Measurements from ENCODE around the gene LETM1. TPM values are rescaled to one million over a fixed set of nuclear protein-coding genes. Genes with fewer than 3 reads are reported as not detected.

Gene LETM1
- total RNA-seq (2021; ENCODE audit: unreplicated experiment) = 67.3 TPM
- 25.9 and 36.3 TPM in 2 replicates for polyA plus RNA-seq (2012)
- Bru-seq, nascent RNA = percentile 68 among the genes with signal in this experiment
- BruChase-seq, experiment 1, labeled RNA remaining after a 6-hour chase = percentile 89 among the genes with signal in this experiment
- BruChase-seq, experiment 2, labeled RNA remaining after a 2-hour chase = percentile 79 among the genes with signal in this experiment
- long read RNA-seq, full-length matches to known transcripts = 146 of 261 reads
- long read RNA-seq, partial matches to known transcripts = 53 of 261 reads
- long read RNA-seq, other reads (novel, unspliced or antisense) = 62 of 261 reads

DNA sequence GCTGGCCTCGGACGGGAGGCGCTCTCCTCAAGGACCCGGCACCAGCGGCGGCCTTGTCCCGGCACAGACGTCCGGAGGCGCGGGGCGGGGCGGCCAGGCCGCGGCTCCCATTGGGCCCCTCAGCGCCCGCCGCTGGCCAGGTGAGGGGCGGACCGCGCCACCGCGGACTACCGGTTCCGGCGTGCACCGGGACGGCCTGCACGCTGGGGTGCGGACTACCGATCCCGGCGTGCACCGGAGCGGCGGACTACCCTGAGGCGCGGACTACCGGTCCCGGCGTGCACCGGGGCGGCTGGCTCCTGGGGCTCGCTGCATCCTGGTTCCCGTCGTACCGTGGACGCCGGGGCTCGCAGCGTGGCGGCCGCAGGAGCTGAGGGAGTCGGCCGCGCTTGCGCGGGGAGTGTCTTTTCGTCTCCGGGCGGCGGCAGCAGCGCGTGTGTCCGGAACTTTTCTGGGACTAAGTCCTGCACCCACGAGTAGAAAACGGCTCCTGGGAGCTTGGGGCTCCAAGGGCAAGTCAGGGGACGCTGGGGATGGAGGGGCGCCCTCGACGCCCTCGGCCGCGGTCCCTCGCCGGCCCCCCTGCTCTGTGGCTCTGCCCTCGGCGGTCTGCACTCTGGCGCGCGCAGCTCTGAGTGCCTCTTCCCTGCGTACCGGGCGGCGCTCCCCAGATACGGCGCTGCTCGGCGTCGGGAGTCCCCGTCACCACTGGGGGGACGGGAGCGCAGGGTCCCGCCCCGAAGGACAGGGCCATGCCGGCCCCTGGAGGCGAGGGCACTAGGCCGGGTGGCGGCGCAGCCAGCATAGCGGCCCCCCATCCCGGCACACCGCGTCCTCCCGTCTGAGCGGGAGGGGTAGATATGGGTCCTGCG lies at the start of gene LETM1:
Gene LETM1, minus strand, starts transcription at position 86 of the 872 bp plus-strand sequence. CDS start 206 bp downstream, outside the sequence.
- H3K27ac ChIP-seq (ENCODE audit: low read depth, low read length) = peak within 1 kb of the TSS; percentile 96
- peaks cover 11% of the 10 kb centered on the region; the same call in 1 of the 2 replicates for H4K20me1 ChIP-seq (ENCODE audit: insufficient read depth)
- BruUV-seq (replicated peaks) = TSS peak; percentile 57
- H3K9me2 ChIP-seq (ENCODE audit: insufficient read depth) = no peaks in the 10 kb centered on the region
- H2AFZ ChIP-seq (ENCODE audit: low read depth, low read length, poor library complexity, severe bottlenecking) = no peak within 1 kb of the TSS
- H3K79me2 ChIP-seq (ENCODE audit: insufficient read depth, low read length) = peaks cover 62% of the 10 kb centered on the region
- peaks cover 29 to 42% of the 10 kb centered on the region in 2 experiments for H3K4me1 ChIP-seq (ENCODE audit: control insufficient read depth in 1 of 2, insufficient read depth in 2 of 2, low read length in 2 of 2)
- peak within 1 kb of the TSS; percentile 76 to 91 for H3K4me3 ChIP-seq (replicated peaks in 1 of 2; ENCODE audit: low read depth in 1 of 2, low read length in 2 of 2)
- intact Hi-C loops (cut with micrococcal nuclease) = no loop called here
- ATAC-seq (peak; percentile 92), DNase-seq (ENCODE audit: low read depth, low spot score) (peak; percentile 85)
- peak within 1 kb of the TSS; percentile 94 for H3K4me2 ChIP-seq (ENCODE audit: low read length)
- peaks cover 0 to 9% of the 10 kb centered on the region in 2 experiments; a peak in 1 of 4 replicates for H3K36me3 ChIP-seq (ENCODE audit: control insufficient read depth in 1 of 2, insufficient read depth in 2 of 2, low read length in 2 of 2)
- POLR2A ChIA-PET = interaction anchor here (0.6 to 1.8 kb wide), 2 partner anchors 14 to 53 kb away, joined by 3 to 4 read pairs; no protein-coding TSS in a partner anchor
- H3K27me3 ChIP-seq (ENCODE audit: insufficient read depth, low read length) = no peaks in the 10 kb centered on the region
- RAD21 ChIA-PET (ENCODE audit: low non-redundant PET in 1 of 2, low total read pairs in 2 of 2, uncharacterized antibody in 2 of 2, unreplicated experiment in 2 of 2) = no interaction called here
- peak within 1 kb of the TSS; percentile 94 for H3K9ac ChIP-seq (ENCODE audit: low read length)
- CTCF ChIA-PET = interaction anchor here (0.6 to 1.6 kb wide), 2 partner anchors 12 to 89 kb away, joined by 3 read pairs; no protein-coding TSS in a partner anchor
- H3K9me3 ChIP-seq (ENCODE audit: control insufficient read depth in 1 of 2, insufficient read depth in 1 of 2, low read depth in 1 of 2, low read length in 2 of 2) = no peaks in the 10 kb centered on the region
- TF ChIP-seq ZFX (IDR thresholded peaks at IDR 0.05) (peak; percentile 86), YY1 (IDR thresholded peaks at IDR 0.05; ENCODE audit: extremely low read depth, insufficient replicate concordance, low read depth, low read length) (peak; percentile 74), ELF1 (IDR thresholded peaks at IDR 0.05; ENCODE audit: borderline replicate concordance, low read depth) (no peak), EGR1 (IDR thresholded peaks at IDR 0.05; ENCODE audit: low read depth) (no peak), TCF7L2 (IDR thresholded peaks at IDR 0.05; ENCODE audit: borderline replicate concordance, extremely low read depth, insufficient read depth, insufficient read length) (peak; percentile 44), EZH2 (IDR thresholded peaks at IDR 0.05) (no peak), SRF (IDR thresholded peaks at IDR 0.05; ENCODE audit: low read depth) (no peak), RAD21 (IDR thresholded peaks at IDR 0.05; ENCODE audit: low read depth) (no peak), EZH2phosphoT487 (IDR thresholded peaks at IDR 0.05; ENCODE audit: borderline replicate concordance) (no peak), CEBPB (IDR thresholded peaks at IDR 0.05; ENCODE audit: low read depth) (no peak), ZNF274 (IDR thresholded peaks at IDR 0.05; ENCODE audit: low read depth, low read length) (no peak), SIN3A (IDR thresholded peaks at IDR 0.05; ENCODE audit: low read depth) (no peak), POLR2AphosphoS5 (IDR thresholded peaks at IDR 0.05; ENCODE audit: low read depth, low read length) (peak; percentile 90), POLR2A (IDR thresholded peaks at IDR 0.05; ENCODE audit: borderline replicate concordance, extremely low read depth, insufficient read depth, insufficient read length) (peak; percentile 73), CBX3 (IDR thresholded peaks at IDR 0.05; ENCODE audit: low read depth) (no peak), SP1 (IDR thresholded peaks at IDR 0.05; ENCODE audit: low read depth) (no peak)
- TF ChIP-seq, protein P1, sequence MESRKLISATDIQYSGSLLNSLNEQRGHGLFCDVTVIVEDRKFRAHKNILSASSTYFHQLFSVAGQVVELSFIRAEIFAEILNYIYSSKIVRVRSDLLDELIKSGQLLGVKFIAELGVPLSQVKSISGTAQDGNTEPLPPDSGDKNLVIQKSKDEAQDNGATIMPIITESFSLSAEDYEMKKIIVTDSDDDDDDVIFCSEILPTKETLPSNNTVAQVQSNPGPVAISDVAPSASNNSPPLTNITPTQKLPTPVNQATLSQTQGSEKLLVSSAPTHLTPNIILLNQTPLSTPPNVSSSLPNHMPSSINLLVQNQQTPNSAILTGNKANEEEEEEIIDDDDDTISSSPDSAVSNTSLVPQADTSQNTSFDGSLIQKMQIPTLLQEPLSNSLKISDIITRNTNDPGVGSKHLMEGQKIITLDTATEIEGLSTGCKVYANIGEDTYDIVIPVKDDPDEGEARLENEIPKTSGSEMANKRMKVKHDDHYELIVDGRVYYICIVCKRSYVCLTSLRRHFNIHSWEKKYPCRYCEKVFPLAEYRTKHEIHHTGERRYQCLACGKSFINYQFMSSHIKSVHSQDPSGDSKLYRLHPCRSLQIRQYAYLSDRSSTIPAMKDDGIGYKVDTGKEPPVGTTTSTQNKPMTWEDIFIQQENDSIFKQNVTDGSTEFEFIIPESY (IDR thresholded peaks at IDR 0.05; ENCODE audit: extremely low read depth, insufficient replicate concordance, low read length) = no peak
- TF ChIP-seq, protein P2, sequence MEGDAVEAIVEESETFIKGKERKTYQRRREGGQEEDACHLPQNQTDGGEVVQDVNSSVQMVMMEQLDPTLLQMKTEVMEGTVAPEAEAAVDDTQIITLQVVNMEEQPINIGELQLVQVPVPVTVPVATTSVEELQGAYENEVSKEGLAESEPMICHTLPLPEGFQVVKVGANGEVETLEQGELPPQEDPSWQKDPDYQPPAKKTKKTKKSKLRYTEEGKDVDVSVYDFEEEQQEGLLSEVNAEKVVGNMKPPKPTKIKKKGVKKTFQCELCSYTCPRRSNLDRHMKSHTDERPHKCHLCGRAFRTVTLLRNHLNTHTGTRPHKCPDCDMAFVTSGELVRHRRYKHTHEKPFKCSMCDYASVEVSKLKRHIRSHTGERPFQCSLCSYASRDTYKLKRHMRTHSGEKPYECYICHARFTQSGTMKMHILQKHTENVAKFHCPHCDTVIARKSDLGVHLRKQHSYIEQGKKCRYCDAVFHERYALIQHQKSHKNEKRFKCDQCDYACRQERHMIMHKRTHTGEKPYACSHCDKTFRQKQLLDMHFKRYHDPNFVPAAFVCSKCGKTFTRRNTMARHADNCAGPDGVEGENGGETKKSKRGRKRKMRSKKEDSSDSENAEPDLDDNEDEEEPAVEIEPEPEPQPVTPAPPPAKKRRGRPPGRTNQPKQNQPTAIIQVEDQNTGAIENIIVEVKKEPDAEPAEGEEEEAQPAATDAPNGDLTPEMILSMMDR (IDR thresholded peaks at IDR 0.05 in 2 of 3, conservative IDR thresholded peaks at IDR 0.05 in 1 of 3; ENCODE audit: borderline replicate concordance in 1 of 3, insufficient read depth in 1 of 3, low read depth in 2 of 3, low read length in 2 of 3) = peak in 2 of 3 experiments; percentile 10 to 14; a peak in 1 of 6 replicates
- TF ChIP-seq, protein P3, sequence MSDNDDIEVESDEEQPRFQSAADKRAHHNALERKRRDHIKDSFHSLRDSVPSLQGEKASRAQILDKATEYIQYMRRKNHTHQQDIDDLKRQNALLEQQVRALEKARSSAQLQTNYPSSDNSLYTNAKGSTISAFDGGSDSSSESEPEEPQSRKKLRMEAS (IDR thresholded peaks at IDR 0.05) = no peak
